Measurements from ENCODE around the gene NAT9.

Gene NAT9

DNA sequence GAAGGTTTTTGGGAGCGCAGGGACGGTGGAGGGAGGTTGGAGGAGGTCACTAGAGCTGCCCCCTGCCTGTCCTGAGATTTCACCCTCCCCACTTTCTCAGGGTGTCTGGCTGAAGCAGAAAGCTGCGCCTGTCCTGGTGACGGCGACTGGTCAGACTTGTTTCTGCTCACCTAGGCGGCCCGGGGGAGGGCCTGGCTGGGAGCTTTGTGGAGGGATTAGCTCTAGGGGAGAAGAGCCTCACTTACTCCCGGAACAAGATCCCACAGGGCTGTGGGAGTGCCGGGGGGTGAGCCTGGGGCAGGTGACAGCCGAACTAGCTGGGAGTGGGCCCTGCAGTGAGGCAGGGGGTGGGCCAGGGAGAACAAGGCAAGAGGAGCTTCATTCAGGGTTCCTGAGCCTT lies 16.2 kb downstream of the NAT9 start:
- DNase-seq, result no peak

DNA sequence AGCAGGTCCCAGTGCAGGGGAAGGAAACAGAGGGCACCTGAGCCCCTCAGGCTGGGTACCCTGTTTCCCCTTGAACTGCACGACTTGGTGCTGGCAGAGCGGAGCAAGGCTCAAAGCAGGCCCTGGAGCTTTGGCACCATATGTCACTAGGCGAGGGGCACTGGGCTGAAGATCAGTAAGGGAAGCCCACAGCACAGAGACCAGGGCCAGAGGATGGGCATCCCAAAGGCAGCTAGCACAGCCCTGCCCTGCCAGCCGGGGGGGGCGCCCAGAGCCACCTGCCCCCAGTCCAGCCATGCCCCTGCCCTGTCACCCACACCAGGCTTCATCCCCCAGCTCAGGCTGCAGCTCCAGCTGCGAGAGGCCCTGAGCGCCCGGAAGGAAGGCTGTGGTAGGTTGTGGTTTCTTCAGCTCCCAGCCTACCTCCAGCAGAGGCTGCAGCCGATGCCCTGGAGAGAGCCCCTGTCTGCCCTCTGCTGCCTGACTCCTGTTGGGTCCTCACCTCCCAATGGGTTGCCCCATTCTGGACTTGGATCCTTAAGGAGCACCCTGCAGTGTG lies 16.8 kb downstream of the NAT9 start:
- DNase-seq, result peak; percentile 85

DNA sequence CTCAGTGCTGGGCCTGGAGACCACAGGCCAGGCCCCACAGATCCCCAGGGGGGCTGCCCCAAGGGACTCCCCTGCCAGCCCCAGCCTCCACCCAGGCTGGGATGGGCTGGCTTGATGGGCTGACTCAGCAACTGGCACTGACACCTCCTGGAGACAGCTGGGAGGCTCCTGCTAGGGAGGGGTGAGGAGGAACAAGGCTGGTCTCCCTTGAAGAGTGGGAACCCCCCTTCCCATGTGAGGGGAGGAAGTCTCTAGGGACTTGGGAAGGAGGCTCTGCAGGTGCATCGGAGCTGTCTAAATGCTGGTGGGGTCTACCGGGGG lies 17.3 kb downstream of the NAT9 start:
- no peak for DNase-seq

DNA sequence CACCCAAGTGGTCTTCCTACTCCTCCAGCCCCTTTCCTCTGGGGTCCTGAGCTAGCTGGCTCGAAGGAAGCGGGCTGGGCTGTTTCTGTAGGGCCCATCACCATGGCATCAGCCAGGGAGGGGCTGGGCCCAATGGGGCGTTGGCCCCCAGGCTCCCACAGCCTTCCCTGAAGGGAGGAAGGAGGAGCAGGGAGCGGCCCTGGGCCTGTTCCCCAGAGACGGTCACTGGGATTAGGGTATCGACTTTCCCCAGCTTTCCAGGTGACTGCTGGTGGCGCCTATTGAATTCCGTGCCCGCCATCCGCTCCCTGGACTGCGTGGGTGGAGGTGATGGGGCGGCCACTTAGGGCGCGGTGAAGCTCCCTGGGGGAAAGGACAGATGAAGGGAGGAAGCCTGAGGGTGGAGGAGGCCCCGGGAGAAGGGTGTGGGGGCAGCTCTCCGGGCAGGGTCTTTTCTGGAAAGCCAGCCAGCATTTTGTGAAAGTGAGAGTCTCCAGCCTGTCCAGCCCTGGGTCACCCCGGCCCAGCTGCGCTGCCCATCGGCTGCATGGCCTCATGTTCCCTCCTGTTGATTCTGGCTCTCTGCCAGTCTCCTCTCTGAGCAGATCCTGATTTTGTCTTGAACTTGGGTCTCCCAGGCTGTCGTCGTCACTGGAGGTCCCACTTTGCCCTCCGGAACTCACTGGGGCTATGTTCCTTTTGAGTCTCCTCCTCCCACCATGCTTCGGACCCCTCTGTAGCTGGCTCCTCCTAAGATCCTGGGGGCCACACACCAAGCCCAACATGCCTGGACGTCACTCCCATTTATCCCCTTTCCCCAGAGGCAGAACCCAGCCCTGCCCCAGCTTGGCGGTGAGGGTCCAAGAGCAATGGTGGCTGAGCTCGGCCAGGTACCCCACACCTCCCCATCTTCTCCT lies 18.0 kb downstream of the NAT9 start:
- DNase-seq, result no peak

DNA sequence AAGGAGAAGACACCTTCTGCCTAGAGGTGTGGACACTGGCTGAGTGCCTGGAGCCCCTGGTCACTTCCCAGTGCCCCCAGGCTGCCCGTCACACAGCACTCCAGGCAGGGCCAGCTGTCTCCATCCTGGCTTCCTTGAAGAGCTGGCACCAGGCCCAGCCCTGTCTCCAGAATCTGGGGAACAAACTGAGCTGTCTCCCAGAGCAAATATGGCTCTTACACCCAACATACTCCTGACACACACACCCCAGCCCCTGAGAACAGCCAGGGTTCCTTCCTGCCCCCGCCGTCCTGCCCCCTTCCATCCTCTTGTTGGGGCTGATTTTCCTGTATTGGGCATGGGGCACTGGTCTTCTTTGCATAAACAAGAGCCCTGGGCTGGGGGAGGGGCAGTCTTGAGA lies 18.6 kb downstream of the NAT9 start:
- DNase-seq, result no peak

DNA sequence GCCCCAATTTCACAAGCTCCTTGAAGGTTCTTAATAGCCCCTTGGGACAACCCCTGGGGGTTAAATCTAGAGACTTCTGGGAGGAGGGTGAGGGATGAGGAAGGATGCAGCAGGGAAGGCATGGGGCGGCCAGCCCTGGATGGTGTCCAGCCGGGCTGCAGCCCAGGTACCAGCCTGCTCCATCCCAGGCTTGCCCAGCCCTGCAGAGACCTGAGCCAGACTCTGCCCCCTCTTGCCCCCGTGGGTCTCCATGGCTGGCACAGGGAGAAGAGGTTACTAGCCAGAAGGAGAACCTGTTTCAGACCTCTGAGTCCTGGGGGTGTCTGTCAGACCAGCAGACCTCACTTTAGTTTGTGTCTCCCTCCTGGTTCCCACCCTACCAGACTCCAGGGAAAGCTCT lies 19.3 kb downstream of the NAT9 start:
- no peak for DNase-seq

DNA sequence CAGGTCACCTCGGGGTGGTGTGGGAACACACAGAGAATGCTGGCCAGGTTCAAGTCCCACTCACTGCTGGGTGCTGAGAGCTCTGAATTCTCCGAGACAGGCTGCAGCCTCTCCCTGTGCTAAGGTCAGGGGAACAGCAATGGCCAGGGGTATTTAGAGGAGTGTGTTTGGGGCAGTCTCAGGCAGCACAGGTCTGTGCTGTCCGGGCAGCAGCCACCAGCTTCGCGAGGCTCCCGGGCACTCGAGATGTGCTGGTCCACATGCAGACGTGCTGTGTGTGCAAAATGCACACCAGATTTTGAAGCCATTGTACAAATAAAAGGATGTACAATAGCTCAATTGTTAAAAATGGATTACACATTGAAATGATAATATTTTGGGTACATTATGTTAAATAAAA lies 20.6 kb downstream of the NAT9 start:
- DNase-seq, result no peak

DNA sequence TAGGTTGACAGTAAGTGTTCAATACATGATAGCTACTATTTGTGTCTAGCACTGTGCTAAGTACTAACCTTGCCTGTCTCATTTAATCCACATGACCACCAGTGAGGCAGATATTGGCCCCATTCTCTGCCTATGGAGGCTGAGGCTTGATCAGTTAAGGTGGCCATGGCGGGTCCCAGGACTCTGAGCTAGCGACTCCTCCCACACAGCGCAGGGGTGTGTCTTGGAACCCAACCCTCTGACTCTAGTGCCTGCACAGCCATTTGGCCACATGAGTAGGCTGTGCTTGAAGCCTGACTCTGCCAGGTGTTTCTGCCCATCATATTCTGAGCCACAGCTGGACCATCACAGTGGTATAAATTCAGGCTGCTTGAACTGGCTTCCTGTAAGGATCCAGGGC lies 21.3 kb downstream of the NAT9 start:
- DNase-seq, result no peak

DNA sequence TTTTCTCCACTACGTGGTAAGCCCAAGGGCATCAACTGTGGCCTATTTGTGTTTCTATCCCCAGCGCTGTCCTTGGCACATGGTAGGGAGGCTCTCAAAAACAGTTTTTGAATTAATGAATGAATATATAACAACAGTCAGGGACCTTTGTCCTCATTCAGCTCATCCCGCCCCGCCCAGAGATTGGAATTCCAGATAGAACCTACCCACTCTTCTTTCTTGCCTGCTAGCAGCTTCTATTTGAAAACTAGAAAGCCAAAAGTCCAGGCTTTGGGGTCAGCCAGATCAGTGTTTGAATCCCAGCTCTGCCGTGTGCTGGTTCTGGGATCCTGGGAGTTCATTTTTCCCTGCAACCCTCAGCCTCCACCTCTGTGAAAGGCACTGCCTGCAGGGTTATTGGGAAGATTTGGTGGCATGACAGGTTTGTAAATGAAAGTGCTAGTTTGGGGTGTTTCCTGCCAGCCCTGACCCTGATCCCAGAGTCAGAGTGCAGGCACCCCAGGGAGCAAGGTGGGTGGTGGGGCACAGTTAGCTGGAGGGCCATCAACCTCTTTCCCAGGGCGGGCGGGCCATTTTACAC lies 23.2 kb downstream of the NAT9 start:
- DNase-seq, result no peak

DNA sequence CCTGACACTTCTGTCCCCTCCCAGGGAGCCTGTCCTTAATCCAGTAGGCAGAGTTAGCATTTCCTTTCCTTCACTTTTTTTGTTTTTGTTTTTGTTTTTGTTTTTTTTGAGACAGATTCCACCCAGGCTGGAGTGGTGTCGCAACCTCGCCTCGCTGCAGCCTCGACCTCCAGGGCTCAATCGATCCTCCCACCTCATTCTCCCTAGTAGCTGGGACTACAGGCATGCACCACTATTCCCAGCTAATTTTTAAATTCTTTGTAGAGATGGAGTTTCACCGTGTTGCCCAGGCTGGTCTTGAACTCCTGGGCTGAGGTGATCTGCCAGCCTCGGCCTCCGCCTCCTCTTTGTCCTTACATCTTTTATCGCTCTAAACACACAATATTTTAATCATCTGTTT lies 23.7 kb downstream of the NAT9 start:
- DNase-seq, result no peak

DNA sequence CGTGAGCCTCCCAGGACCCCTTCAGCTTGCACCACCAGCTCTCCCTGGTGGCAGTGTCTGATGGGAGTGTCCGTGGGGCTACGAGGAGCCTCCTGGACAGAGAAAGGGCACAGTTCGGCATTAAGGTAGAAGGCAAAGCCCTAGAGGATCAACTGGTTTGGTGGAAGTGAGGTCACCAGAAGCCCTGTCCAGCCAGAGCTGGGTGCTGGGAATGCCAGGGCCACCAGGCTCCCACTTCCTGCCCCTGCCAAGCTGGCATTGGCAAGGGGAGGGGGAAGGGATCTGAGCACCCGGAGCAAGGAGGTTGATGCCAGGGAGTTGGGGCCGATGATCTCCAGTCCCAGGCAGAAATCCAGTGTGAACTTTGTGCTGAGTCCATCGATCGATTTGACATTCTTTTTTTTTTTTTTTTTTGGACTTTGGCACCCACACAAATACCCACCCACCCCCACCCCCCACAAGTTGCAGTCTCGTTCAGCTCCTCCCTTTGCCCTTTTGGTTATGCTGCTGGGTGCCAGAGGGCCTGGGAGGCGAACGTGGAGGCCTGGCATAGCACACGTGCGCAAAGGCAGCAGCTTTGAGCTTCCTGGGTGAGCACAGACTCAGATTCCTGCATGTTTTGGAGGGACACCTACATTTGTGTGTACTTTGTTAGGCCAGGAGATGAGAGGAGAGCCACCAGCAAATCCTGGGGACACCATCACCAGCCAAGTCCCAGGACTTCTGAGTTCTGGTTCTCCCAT lies 25.6 kb downstream of the NAT9 start:
- DNase-seq, result no peak

DNA sequence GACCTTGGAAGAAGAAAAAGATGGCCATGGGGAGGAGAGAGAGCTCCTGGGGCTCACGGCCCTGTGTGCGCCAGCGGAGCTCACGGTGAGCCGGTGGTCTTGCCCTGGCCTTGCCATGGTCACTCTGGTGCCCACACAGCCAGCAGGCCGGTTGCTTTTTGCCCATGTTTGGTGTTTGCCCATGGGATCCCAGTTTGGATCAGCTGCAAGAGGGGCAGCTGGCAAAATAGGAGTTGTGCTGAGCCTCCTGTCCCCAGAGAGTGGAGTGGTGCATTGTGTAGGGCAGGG lies 26.2 kb downstream of the NAT9 start:
- DNase-seq, result no peak

DNA sequence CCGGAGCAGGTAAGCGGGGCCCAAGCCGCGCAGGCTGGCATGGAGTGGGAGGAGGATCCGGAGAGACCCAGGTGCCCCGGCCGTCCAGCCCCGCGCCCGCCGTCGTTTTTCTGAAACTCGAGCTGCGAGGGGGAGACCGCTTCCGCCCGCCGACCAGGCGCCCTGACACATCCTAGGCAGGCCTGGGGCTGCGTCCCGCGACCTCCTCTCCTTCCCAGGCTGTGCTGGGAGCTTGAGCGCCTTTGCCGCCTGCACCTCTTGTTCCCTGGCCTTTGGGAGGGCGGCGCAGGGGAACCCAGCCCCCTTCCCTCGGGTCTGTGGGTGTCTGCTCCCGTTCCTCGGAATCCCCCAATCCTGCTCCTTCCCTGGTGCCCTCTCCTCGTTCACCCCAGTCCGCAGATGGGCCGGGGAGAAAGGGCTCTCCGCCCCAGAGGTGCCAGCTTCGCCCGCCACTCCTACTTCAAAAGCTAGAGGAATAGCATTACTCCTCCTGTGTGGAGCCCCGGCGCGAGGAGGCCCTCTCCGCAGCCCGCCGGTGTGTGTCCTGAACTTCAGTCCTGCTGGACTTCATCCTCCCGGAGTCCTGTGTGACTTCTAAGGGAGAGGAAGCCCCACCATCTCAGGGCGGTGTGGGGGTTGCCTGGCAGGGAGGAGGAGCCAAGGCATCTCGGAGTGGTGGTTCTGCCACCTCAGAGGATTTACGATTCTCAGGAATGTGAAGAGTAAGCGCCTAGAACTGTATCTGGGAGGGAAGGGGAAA lies 26.7 kb downstream of the NAT9 start:
- no peak for DNase-seq

DNA sequence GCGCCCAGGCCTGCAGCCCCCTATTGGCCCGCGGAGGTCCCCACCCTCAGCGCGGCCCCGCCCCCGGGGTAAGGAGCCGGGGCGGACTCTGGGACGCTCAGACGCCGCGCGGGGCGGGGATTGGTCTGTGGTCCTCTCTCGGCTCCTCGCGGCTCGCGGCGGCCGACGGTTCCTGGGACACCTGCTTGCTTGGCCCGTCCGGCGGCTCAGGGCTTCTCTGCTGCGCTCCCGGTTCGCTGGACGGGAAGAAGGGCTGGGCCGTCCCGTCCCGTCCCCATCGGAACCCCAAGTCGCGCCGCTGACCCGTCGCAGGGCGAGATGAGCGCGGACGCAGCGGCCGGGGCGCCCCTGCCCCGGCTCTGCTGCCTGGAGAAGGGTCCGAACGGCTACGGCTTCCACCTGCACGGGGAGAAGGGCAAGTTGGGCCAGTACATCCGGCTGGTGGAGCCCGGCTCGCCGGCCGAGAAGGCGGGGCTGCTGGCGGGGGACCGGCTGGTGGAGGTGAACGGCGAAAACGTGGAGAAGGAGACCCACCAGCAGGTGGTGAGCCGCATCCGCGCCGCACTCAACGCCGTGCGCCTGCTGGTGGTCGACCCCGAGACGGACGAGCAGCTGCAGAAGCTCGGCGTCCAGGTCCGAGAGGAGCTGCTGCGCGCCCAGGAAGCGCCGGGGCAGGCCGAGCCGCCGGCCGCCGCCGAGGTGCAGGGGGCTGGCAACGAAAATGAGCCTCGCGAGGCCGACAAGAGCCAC lies 27.4 kb downstream of the NAT9 start, which contains the start of gene NHERF1:
Gene NHERF1 (plus strand): TSS at position 100 of the 750 bp plus-strand sequence. CDS start 219 bp downstream, at position 319.
- peak; percentile 97 for DNase-seq

DNA sequence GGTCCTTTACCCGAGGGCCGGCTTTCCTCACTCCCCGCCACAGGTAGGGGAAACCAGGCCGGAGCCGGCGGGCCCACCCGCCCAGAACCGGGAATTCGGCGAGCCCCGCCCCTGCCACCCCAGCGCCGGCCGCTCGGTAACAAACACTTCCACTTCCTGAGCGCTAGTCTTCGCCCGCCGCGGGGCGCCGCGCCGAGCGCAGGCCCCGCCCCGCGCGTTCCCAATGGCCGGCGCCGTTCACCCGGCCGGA lies 27.9 kb downstream of the NAT9 start:
- DNase-seq, result no peak

DNA sequence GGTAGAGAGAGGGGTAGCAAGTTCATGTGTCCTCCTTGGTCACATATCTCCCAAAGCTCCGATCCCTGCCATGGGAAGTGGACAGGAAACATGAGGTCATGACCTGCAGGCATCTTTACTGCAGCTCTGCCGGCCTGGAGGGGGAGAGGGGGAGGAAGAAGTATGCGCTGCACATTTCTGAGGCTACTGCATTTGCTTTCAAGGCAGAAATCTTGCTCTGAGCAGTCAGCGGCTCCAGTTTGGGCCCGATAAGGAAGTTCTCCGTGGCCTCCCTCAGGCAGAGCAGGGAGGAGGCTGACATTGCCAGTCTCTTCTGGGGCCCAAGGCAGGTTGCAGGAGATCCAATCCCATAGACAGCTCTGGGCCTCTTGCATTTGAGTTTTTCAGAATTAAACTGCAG lies 29.2 kb downstream of the NAT9 start:
- DNase-seq, result no peak

DNA sequence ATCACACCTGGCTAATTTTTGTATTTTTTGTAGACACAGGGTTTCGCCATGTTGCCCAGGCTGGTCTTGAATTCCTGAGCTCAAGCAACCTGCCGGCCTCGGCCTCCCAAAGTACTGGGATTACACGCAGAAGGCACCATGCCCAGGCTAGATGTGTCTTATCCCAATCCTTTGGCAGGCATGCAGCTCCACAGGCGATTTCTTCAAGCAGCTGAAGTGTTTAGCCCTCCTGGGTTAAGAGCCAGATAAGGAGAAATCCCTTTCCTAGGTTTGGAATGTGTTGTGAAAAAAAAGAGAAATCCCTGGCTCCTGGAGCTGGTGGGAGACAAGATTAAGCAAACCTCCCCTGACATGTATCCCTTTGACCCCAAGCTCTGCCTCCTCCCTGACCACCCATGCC lies 29.8 kb downstream of the NAT9 start:
- DNase-seq, result no peak

DNA sequence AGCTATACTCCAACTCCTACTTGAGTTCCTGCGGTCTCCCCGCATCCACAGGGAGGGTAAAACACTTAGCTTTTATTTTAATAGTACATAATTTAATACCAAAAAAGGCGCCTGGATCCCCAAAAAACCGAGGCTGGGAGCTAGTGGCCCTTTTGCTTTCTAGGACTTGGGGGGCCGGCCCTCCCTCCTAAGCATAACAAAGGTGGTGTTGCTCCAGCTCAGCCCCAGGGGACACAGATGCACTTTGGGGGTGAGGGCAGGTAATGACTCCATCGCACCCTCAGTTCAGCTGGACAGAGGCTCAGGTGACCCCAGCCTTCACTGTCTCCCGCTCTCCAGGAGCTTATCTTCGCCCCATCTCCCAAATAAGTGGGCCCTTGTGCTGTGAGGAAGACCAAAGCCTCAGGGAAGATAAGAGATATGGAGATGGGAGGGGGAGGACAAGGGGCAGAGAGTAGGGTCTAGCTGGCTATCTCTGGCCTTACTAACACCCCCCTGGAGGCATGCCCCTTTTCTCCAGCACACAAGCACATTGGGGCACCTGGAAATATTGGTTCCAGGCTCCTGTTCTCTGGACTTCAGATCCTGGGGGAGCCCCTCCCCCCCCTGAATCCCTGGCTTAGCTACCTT lies 30.5 kb downstream of the NAT9 start:
- DNase-seq, result no peak

DNA sequence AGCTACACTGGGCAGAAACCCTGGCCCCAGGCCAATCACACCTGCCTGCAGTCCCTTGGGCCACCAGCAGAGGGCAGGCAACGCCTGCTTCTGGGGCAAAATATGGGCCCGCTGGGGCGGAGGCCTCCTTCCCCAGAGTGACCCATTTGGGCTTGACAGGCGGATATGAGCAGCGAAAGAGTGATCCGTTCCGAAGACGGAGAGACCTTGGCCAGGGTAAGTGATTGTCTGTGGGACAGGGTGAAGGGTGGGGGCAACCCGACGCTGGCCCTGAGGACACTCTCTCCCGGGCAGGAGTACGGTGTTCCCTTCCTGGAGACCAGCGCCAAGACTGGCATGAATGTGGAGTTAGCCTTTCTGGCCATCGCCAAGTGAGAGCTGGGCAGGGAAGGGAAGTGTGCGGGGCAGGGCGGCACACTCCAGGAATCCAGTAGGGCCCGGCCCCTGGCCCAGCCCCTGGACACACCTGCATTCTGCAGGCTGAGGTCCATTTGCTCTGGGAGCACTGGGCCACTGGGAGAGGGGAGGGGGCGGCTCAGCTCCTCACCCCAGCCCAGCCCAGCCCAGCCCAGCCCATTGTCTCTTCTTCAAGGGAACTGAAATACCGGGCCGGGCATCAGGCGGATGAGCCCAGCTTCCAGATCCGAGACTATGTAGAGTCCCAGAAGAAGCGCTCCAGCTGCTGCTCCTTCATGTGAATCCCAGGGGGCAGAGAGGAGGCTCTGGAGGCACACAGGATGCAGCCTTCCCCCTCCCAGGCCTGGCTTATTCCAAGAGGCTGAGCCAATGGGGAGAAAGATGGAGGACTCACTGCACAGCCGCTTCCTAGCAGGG lies 31.2 kb downstream of the NAT9 start:
- DNase-seq, result peak; percentile 54

DNA sequence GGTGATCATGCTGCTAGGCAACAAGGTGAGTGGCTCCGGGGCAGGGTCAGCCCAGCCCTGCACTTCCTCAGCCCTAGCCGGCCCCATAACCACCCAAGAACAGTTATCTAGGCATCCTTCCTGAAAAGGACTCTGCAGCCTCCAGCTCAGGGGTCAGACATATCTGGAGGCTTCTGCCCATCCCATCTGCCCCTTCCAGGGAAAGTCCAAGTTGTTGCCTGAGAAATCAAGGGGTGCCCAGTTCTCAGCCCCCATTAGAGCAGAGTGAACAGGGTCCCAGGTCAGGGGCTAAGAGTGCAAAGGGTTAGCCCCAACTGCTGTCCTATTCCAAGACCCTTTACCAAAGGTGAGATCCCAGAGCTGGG lies 31.8 kb downstream of the NAT9 start:
- no peak for DNase-seq

DNA sequence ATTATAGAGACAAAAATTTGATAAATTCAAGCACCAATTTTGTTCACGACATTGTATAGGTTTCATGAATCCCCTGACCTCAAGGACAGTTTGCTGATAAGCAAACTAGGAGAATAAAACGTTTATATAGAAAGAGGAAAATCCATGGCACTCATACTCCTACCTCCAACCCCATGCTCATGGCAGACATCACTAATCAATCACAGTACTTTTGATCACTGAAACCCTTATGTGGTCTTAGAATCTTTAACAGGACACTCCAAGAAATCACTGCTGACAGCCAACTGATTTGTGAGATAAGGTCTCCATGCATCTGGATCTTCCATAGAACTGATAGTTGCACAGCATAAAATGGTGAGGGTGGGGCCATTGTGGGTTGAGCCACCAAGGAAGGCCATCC lies 32.4 kb downstream of the NAT9 start:
- no peak for DNase-seq
